ENCODE measurements around the gene ASF1A. TPM values are rescaled to one million over a fixed set of nuclear protein-coding genes. Genes with fewer than 3 reads are reported as not detected.

Gene ASF1A
- total and polyA plus RNA-seq, 8 donors, result 4.5 to 13.9 (median 8.4) TPM

DNA sequence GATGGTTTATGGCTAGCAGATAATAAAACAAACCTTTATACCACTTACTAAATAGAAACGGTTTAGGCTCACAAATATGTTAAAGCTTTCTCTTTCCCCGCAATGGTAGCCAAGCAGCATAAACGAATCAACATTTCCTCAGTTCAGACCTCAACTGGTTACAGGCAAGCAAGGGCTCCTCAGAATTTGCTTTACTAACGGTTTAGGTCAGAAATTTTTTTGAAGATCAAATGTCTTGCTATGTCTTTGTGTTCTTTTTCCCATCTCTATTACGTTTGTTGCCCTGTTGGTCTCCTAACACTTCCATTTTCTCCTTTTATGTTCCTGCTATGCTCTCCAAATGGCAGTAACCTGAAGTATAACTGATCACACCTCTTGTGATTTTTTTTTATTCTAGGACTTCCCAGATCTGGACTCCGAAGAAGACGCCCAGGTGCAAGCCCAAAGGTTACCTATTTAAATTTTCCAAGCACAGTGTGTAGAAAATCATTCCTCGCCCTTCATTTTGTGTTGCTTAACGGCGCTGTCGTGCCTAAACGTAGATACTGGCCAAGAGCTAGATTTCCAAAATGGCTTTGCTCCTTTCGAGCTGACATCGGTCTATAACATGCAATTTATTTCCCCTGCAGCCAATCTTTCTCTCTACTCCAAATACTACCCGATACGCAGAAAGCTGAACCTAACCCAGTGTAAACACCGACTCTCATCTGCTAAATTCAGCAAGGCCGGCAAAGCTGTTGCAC lies 717 bp upstream of the ASF1A start:
- FAIRE-seq (no peak), ATAC-seq (peak; percentile 16 to 44 (median 38)), DNase-seq (peak in 3 of 6 donors; percentile 33 to 51 (median 35))
- Histone ChIP-seq H3K4me3 (peak overlapping the region; percentile 26 to 86 (median 58)), H3K36me3 (no peaks in the 10 kb centered on the region), H3K27ac (peak overlapping the region; percentile 49 to 95 (median 85)), H3K27me3 (no peaks in the 10 kb centered on the region), H3K9me3 (no peaks in the 10 kb centered on the region), H3K4me1 (peaks cover 4 to 19% (median 7%) of the 10 kb centered on the region in 3 donors)
- 1% methylated on average over 18 of the region's 18 CpGs for WGBS, 2 donors
- intact Hi-C loops (cut with DNase I), result no loop called here
- TF ChIP-seq, protein P1, sequence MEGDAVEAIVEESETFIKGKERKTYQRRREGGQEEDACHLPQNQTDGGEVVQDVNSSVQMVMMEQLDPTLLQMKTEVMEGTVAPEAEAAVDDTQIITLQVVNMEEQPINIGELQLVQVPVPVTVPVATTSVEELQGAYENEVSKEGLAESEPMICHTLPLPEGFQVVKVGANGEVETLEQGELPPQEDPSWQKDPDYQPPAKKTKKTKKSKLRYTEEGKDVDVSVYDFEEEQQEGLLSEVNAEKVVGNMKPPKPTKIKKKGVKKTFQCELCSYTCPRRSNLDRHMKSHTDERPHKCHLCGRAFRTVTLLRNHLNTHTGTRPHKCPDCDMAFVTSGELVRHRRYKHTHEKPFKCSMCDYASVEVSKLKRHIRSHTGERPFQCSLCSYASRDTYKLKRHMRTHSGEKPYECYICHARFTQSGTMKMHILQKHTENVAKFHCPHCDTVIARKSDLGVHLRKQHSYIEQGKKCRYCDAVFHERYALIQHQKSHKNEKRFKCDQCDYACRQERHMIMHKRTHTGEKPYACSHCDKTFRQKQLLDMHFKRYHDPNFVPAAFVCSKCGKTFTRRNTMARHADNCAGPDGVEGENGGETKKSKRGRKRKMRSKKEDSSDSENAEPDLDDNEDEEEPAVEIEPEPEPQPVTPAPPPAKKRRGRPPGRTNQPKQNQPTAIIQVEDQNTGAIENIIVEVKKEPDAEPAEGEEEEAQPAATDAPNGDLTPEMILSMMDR (IDR thresholded peaks at IDR 0.05), result no peak

DNA sequence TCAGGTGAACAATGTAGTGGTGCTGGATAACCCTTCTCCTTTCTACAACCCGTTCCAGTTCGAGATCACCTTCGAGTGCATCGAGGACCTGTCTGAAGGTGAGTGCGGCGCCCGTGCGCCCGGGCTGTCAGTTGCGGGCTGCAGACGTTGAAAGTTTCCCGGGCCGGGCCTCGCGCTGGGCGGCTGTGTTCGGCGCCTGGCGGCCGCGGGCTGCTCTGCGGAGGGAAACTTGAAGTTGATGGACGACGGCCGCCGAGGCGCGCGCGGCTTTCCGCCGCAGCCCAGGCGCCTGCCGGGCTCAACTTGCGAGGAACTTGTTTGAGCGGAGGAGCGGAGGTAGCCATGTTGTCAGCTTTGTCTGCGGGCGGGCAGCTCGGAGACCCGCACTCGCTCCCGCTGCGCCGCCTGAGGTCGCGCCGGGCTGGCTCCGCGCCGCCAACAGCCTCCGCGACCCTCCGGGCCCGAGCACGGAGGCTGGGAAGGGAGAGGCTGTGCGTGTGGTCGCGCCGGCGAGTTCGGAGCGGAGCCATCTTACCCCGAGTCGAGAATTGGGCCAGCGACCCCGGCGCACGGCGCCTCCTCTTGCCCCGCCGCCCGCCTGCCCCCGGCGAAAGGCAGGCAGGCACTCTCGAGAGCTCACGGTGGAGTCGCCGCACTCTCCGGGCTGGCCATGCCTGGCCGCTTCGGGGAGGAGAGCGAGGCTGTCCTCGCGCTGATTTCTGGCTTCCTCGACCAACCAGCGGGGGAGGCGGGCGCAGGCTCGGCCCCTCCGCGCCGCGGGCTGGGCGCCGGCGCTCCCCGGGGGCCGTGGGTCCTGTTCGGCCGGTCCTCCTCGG lies 691 bp downstream of the ASF1A start:
- ATAC-seq (peak; percentile 54 to 65 (median 62)), DNase-seq (peak; percentile 62 to 85 (median 65)), FAIRE-seq (no peak)
- WGBS, 2 donors, result 1% methylated on average over 88 to 102 of the region's 102 CpGs
- Histone ChIP-seq H3K27ac (peak overlapping the region; percentile 70 to 96 (median 92)), H3K36me3 (no peaks in the 10 kb centered on the region), H3K4me3 (peak overlapping the region; percentile 86 to 98 (median 86)), H3K4me1 (peaks cover 4 to 19% (median 7%) of the 10 kb centered on the region in 3 donors), H3K9me3 (no peaks in the 10 kb centered on the region), H3K27me3 (no peaks in the 10 kb centered on the region)
- intact Hi-C loops (cut with DNase I), result no loop called here
- TF ChIP-seq, protein P1 (IDR thresholded peaks at IDR 0.05), result no peak

DNA sequence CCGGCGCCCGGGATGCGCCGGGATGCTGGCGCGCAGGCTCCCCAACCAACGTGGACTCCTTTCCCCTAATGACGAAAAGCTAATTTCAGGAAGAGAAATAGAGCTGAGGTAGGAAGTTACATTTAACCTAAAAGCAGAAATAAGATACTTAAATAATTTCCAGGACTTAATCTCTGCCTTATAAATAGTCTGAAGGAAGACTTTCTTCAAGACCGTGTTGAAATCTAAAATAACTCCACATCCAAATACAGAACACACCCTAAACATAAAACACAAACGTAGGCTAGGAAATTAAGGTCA lies 1.3 kb downstream of the ASF1A start:
- intact Hi-C loops (cut with DNase I), result no loop called here

DNA sequence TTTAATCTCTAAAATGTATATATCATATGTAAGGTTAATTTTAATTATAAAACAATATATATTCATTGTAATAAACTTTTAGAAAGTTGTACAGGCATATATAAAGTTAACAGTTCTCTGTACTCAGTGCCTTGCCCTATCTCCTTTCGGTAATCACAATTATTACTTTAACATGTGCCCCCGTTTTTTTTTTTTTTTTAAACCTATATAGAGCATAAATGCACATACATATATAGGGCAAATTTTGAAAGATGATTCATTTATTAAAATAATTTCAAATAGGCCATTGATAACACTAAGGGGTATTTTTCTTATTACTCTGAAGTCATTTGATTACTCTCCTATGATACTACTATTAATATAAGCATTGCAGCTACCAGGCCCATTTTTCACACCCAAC lies 1.9 kb downstream of the ASF1A start:
- peak overlapping the region in 2 of 4 donors; percentile 86 for H3K4me3 ChIP-seq
- H3K4me1 ChIP-seq, result peaks cover 4 to 24% (median 12%) of the 10 kb centered on the region in 3 donors
- H3K9me3 ChIP-seq, result no peaks in the 10 kb centered on the region
- WGBS, 2 donors, result 44 to 45% methylated on average over 2 of the region's 2 CpGs
- H3K36me3 ChIP-seq, result no peaks in the 10 kb centered on the region
- no peak for FAIRE-seq
- H3K27me3 ChIP-seq, result no peaks in the 10 kb centered on the region
- ATAC-seq, result no peak
- no peak overlapping the region for H3K27ac ChIP-seq
- intact Hi-C loops (cut with DNase I), result no loop called here
- TF ChIP-seq, protein P1 (IDR thresholded peaks at IDR 0.05), result no peak
- DNase-seq, result no peak

More for the DNA sequence above, 1.3 kb downstream of the ASF1A start:
- Histone ChIP-seq H3K27me3 (no peaks in the 10 kb centered on the region), H3K9me3 (no peaks in the 10 kb centered on the region), H3K4me1 (peaks cover 4 to 19% (median 7%) of the 10 kb centered on the region in 3 donors), H3K4me3 (peak overlapping the region; percentile 86 to 98 (median 86)), H3K27ac (peak overlapping the region; percentile 70 to 96 (median 92)), H3K36me3 (no peaks in the 10 kb centered on the region)
- WGBS, 2 donors, result 0% methylated on average over 11 of the region's 11 CpGs
- TF ChIP-seq, protein P1 (IDR thresholded peaks at IDR 0.05), result no peak
- FAIRE-seq (no peak), ATAC-seq (no peak), DNase-seq (no peak)
